Neutrophil (primary cell): ENCODE data around the gene AIM2.
"Not testable (repeated sequence)": the region's sequence is repeated elsewhere in the genome, so short reads cannot be mapped to it uniquely, and the experiment has no call there.

Experiments used
- H3K27ac ChIP-seq: fragments of 200-600 bp; sonication (generic); 2 replicates; pipeline ENCODE4 v1.5.1; 2016; ENCODE audit warnings: mild to moderate bottlenecking, moderate library complexity
- H3K27me3 ChIP-seq: fragments of 200-600 bp; sonication (generic); 2 replicates; pipeline ENCODE4 v1.6.0; 2016; ENCODE audit warnings: mild to moderate bottlenecking
- H3K36me3 ChIP-seq: fragments of 200-600 bp; sonication (generic); 2 replicates; pipeline ENCODE4 v1.5.1; 2017
- H3K4me1 ChIP-seq, 2 experiments: fragments of 200-600 bp in 1 of 2; sonication (generic) in 1 of 2; 1 replicate in 1 of 2; 2 replicates in 1 of 2; pipeline versions ENCODE4 v1.5.1 to v1.6.1; 2013 to 2016; ENCODE audit warnings: low read depth in 1 of 2, low read length in 1 of 2, mild to moderate bottlenecking in 1 of 2, moderate library complexity in 1 of 2; ENCODE audit not compliant: control insufficient read depth in 1 of 2, insufficient read depth in 1 of 2
- H3K4me3 ChIP-seq, 2 experiments: fragments of 200-600 bp in 1 of 2; sonication (generic) in 1 of 2; 1 replicate in 1 of 2; 2 replicates in 1 of 2; pipeline ENCODE4 v1.5.1; 2013 to 2016; ENCODE audit warnings: low read depth in 1 of 2, low read length in 1 of 2, mild to moderate bottlenecking in 1 of 2, moderate library complexity in 1 of 2
- H3K9me3 ChIP-seq: fragments of 200-600 bp; sonication (generic); 2 replicates; pipeline ENCODE4 v1.5.1; 2016
- CTCF ChIP-seq: fragments of 200-600 bp; sonication (generic); IDR thresholded peaks from 2 replicates; pipeline ENCODE4 v1.5.1; 2016; ENCODE audit warnings: antibody characterized with exemption

The AIM2 gene

GRCh38 chr1:159054427-159054826, 22.1 kb downstream of the AIM2 start:
- Histone ChIP-seq H3K36me3 (peaks cover 86% of the 10 kb centered on the region), H3K9me3 (no peaks in the 10 kb centered on the region), H3K27me3 (no peaks in the 10 kb centered on the region), H3K4me1 (peaks cover 44 to 46% of the 10 kb centered on the region in 2 experiments), H3K27ac (peak overlapping the region; percentile 73), H3K4me3 (no peak overlapping the region)
- no peak for TF ChIP-seq CTCF

- Histone ChIP-seq H3K36me3 (peaks cover 92% of the 10 kb centered on the region), H3K9me3 (no peaks in the 10 kb centered on the region), H3K4me1 (peaks cover 25 to 27% of the 10 kb centered on the region in 2 experiments), H3K27ac (no peak overlapping the region), H3K4me3 (no peak overlapping the region), H3K27me3 (no peaks in the 10 kb centered on the region)
- no peak for TF ChIP-seq CTCF
Observed at GRCh38 chr1:159051436-159051835, 25.1 kb downstream of the AIM2 start.

DNA sequence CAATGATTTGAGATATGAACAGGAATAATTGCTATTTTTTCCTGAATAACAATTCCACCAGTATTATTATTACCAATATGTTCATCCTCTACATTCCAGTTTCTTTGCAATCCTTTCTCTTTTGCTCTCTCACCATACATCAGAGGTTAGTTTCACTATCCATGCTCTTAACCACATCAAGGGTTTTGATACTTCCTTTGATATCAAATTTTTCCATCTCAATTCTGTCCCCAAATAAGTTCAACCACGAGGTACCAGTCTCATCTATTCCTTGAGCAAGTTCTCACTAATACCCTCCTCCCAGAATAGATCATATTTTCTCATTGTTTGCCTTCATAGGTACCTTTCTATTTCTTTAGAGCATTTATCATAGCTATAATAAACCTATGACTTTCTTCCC, 30.1 kb downstream of the AIM2 start:
- not testable (repeated sequence) for H3K4me3 ChIP-seq, H3K27me3 ChIP-seq, H3K27ac ChIP-seq, H3K9me3 ChIP-seq, H3K4me1 ChIP-seq
- H3K36me3 ChIP-seq: peaks cover 86% of the 10 kb centered on the region

GRCh38 chr1:159040893-159041724, 35.5 kb downstream of the AIM2 start:
- peaks cover 94% of the 10 kb centered on the region for H3K36me3 ChIP-seq

GRCh38 chr1:159040206-159040605, 36.4 kb downstream of the AIM2 start:
- no peak overlapping the region for H3K4me3 ChIP-seq
- no peaks in the 10 kb centered on the region for H3K9me3 ChIP-seq
- no peak overlapping the region for H3K27ac ChIP-seq
- H3K36me3 ChIP-seq: peaks cover 95% of the 10 kb centered on the region
- TF ChIP-seq CTCF: no peak
- no peaks in the 10 kb centered on the region for H3K4me1 ChIP-seq
- H3K27me3 ChIP-seq: no peaks in the 10 kb centered on the region

More at GRCh38 chr1:159040893-159041724, 35.5 kb downstream of the AIM2 start:
- no peaks in the 10 kb centered on the region for H3K4me1 ChIP-seq
- H3K4me3 ChIP-seq: no peak overlapping the region
- no peaks in the 10 kb centered on the region for H3K27me3 ChIP-seq
- TF ChIP-seq CTCF: no peak
- H3K9me3 ChIP-seq: no peaks in the 10 kb centered on the region
- H3K27ac ChIP-seq: no peak overlapping the region

DNA sequence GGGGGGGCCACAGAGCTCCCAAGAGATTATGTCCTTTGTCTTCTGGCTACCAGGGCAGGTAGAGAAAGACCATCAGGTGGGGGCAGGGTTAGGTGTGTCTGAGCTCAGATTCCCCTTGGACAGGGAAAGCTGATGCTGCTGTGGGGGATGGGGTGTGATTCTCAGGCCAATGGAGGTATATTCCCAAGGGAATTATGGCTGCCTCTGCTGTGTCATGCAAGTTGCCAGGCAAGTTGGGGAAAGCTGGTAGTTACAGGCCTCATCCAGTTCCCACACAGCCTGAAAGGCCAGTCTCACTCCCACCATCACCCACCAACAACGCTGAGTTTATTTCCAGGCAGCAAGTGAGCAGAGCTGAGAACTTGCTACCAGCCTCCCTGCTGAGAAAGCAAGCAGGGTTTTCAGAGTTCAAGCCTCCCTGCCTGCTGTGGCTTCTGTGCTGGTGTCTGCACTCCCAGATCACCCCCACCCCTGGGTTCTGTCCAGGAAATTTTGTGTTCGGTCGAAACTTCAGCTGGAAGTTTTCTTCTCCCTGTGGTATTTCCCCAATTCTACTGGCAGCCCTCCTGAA, 45.6 kb downstream of the AIM2 start:
- H3K36me3 ChIP-seq: peaks cover 59% of the 10 kb centered on the region
- H3K27me3 ChIP-seq: no peaks in the 10 kb centered on the region
- no peak for TF ChIP-seq CTCF
- H3K4me3 ChIP-seq: no peak overlapping the region
- peaks cover 3 to 5% of the 10 kb centered on the region in 2 experiments for H3K4me1 ChIP-seq
- no peak overlapping the region for H3K27ac ChIP-seq
- H3K9me3 ChIP-seq: no peaks in the 10 kb centered on the region
